Right lobe of liver (tissue), 6 donors: ENCODE data around the gene KLF12. TPM values are rescaled to one million over a fixed set of nuclear protein-coding genes. Genes with fewer than 3 reads are reported as not detected.

Experiments
- ATAC-seq, 4 donors: fragments of 200-7000 bp; cut with Tn5 transposase; one replicate each; pipeline ENCODE4 v1.9.1; 2020; ENCODE audit warnings: mild to moderate bottlenecking in 4 of 4, moderate library complexity in 4 of 4
- DNase-seq, 3 donors: peaks; one replicate each; pipeline ENCODE4 v3.0.0-alpha.2; 2020
- H3K27ac ChIP-seq, 3 donors: fragments of 200-600 bp; one replicate each; pipeline ENCODE4 v1.8.0; 2022
- H3K27me3 ChIP-seq, 2 donors: fragments of 200-600 bp; one replicate each; pipeline ENCODE4 v1.8.0; 2022
- H3K36me3 ChIP-seq, 4 donors: fragments of 200-600 bp; sonication (generic) in 1 of 4; one replicate each; pipeline versions ENCODE4 v1.5.1 to v1.8.0; 2017 to 2022; ENCODE audit warnings: control low read depth in 1 of 4
- H3K4me1 ChIP-seq, 4 donors: fragments of 200-600 bp; sonication (generic) in 1 of 4; one replicate each; pipeline versions ENCODE4 v1.5.1 to v1.8.0; 2017 to 2022; ENCODE audit warnings: control low read depth in 1 of 4
- H3K4me3 ChIP-seq, 3 donors: fragments of 200-600 bp; one replicate each; pipeline ENCODE4 v1.8.0; 2022
- H3K9me3 ChIP-seq, 4 donors: fragments of 200-600 bp; sonication (generic) in 1 of 4; one replicate each; pipeline versions ENCODE4 v1.5.1 to v1.8.0; 2017 to 2022; ENCODE audit warnings: control low read depth in 1 of 4
- POLR2A ChIP-seq: fragments of 450-650 bp; IDR thresholded peaks from one replicate; pipeline ENCODE4 v1.6.1; 2017; ENCODE audit warnings: antibody characterized with exemption, mild to moderate bottlenecking
- WGBS: methylation state at CpG from one replicate; pipeline ENCODE4 v1.1.6; 2018; ENCODE audit warnings: low coverage, low lambda C conversion rate; ENCODE audit not compliant: insufficient coverage; ENCODE audit errors: missing lambda C conversion rate; 5-methylcytosine and 5-hydroxymethylcytosine counted together
- intact Hi-C, 2 donors: fragments of 100-400 bp; cut with DNase I; formaldehyde crosslinking; loops; one replicate each; pipeline versions ENCODE4 v1.11.2 to v1.14.1; 2022
- total RNA-seq, 6 experiments: library from RNA; depleted of rRNA in 2 of 6; stranded (reverse); fragments of >200 nt in 2 of 6; fragmentation: NEBNext Ultra II Directional in 3 of 6; extraction: Animal tissue kit (Norgen Biotek cat#: 25700) in 3 of 6; gene quantifications; one replicate each; pipeline versions ENCODE4 v1.1.0 to v1.2.4, GENCODE V29; 2016 to 2023
- TF ChIP-seq, protein P1 (sequence below), 4 donors: fragments of 200-600 bp in 3 of 4; fragments of 450-650 bp in 1 of 4; IDR thresholded peaks; one replicate each; pipeline versions ENCODE4 v1.5.1 to v1.8.0; 2016 to 2022; ENCODE audit warnings: antibody characterized with exemption in 4 of 4, mild to moderate bottlenecking in 2 of 4
- donor health status: DM: no; HTN: yes; CAD: no.
- donor health status: DM: no; HTN: no; CAD: no.
- donor health status: DM: no; HTN: no; CAD: no.
- donor health status: DM: no; HTN: yes; CAD: no.
- donor health status: DM: no; HTN: yes; CAD: no.

The KLF12 gene
- total RNA-seq, 6 experiments from 2014 or later, result 6.0 to 20.7 (median 10.4) TPM

DNA sequence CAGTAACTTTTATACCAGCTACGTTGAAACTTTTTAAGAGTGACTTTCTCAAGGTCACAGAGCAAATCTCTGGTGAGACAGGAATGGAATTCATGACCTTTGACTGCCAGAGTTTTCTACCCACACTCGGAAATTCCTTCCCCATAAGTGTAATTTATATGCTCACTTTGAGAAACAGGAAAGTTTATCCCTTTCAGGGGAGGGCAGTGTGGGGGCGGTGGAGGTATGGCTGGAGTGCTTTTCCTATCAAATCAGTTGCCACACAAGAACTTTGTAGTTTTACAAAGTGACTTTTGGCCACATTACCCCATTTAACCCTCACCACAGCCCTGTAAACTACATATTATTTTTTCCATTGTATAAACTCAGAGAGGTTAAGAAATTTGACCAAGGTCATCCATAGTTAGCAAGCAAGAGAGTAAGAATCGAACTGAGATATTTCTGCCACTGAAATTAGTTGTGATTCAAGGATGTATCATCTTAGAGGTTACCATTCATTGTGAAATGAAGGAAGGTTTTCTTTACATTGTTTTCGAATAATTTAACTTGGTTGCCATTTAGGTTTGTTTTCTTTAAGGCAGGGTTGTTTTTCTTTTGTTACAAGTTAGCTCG, 5.9 kb downstream of the KLF12 start:
- H3K27me3 ChIP-seq, result no peaks in the 10 kb centered on the region
- intact Hi-C loops, result no loop called here
- peaks cover 0 to 33% (median 16%) of the 10 kb centered on the region in 4 donors for H3K4me1 ChIP-seq
- DNase-seq (no peak), ATAC-seq (no peak)
- 40% methylated on average over 6 of the region's 6 CpGs for WGBS
- no peak overlapping the region for H3K27ac ChIP-seq
- no peak overlapping the region for H3K4me3 ChIP-seq
- TF ChIP-seq POLR2A, result no peak
- TF ChIP-seq, protein P1, sequence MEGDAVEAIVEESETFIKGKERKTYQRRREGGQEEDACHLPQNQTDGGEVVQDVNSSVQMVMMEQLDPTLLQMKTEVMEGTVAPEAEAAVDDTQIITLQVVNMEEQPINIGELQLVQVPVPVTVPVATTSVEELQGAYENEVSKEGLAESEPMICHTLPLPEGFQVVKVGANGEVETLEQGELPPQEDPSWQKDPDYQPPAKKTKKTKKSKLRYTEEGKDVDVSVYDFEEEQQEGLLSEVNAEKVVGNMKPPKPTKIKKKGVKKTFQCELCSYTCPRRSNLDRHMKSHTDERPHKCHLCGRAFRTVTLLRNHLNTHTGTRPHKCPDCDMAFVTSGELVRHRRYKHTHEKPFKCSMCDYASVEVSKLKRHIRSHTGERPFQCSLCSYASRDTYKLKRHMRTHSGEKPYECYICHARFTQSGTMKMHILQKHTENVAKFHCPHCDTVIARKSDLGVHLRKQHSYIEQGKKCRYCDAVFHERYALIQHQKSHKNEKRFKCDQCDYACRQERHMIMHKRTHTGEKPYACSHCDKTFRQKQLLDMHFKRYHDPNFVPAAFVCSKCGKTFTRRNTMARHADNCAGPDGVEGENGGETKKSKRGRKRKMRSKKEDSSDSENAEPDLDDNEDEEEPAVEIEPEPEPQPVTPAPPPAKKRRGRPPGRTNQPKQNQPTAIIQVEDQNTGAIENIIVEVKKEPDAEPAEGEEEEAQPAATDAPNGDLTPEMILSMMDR (IDR thresholded peaks at IDR 0.05), result no peak
- H3K9me3 ChIP-seq, result no peaks in the 10 kb centered on the region
- H3K36me3 ChIP-seq, result no peaks in the 10 kb centered on the region

DNA sequence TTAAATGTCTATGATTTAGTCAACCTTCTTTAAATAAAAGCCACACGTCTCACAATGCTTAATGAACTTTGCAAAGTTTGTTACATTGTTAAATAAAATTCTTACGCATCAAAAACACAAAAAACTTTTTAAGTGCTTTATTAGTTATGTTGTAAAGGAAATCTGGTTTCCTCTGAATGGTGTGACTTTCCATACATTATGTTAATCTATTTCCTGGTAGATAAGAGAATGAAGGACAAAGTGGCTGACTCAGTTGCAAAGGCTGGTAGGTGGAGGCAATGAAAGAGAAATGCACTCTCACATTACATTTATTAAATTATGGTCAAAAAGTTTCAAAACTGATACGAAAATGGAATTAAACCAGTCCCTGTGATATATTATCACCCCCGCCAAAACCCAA, 15.9 kb downstream of the KLF12 start:
- 89% methylated on average over 4 of the region's 4 CpGs for WGBS

DNA sequence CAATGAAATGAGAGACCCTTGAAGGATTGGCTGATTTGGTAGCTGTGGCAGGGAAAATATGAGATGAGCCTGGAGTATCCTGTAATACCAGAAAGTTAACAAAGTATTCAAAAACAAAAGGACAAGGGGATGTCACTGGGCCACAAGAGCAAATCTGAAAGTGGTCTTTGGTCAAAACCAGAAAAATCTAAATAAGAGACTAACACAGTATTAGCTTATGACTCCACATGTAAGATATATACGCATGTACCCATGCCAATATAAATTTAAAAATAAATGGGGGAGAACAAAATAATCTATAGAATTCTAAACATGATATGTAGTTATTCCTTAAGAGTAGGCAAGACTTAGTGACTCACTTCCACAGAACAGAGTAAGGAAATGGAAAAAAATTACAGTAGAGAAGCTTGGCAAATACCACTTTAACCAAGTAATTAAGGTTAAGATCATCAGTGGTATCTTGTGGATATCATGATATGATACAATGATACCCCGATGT, 16.9 kb downstream of the KLF12 start:
- peaks cover 0 to 10% (median 4%) of the 10 kb centered on the region in 4 donors for H3K4me1 ChIP-seq
- 53% methylated on average over 2 of the region's 2 CpGs for WGBS
- no peaks in the 10 kb centered on the region for H3K9me3 ChIP-seq
- intact Hi-C loops, result no loop called here
- TF ChIP-seq POLR2A, result no peak
- TF ChIP-seq, protein P1 (IDR thresholded peaks at IDR 0.05), result no peak
- no peaks in the 10 kb centered on the region for H3K27me3 ChIP-seq
- no peaks in the 10 kb centered on the region for H3K36me3 ChIP-seq
- DNase-seq, result no peak
- H3K4me3 ChIP-seq, result no peak overlapping the region
- ATAC-seq, result no peak
- H3K27ac ChIP-seq, result no peak overlapping the region

More for the DNA sequence above, 15.9 kb downstream of the KLF12 start:
- DNase-seq (no peak), ATAC-seq (no peak)
- H3K36me3 ChIP-seq, result no peaks in the 10 kb centered on the region
- H3K27ac ChIP-seq, result no peak overlapping the region
- H3K27me3 ChIP-seq, result no peaks in the 10 kb centered on the region
- H3K4me3 ChIP-seq, result no peak overlapping the region
- no peaks in the 10 kb centered on the region for H3K9me3 ChIP-seq
- H3K4me1 ChIP-seq, result no peaks in the 10 kb centered on the region
- TF ChIP-seq POLR2A, result no peak
- TF ChIP-seq, protein P1 (IDR thresholded peaks at IDR 0.05), result no peak
- intact Hi-C loops, result no loop called here

DNA sequence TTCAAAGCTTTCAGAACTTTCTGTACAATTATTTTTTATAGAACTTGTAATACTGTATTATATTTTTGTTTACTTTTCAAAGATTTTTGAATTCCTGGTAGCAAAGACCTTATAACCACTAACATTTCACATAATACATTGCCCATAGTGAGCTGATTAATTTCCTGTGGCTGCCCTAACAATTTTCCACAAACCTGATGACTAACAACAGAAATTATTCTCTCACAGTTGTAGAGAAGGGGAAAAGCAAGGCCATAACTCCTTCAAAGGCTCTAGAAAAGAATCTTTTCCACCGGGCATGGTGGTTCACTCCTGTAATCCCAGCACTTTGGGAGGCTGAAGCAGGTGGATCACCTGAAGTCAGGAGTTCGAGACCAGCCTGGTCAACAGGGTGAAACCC, 19.1 kb downstream of the KLF12 start:
- H3K9me3 ChIP-seq, result no peaks in the 10 kb centered on the region
- H3K36me3 ChIP-seq, result no peaks in the 10 kb centered on the region
- no peak for DNase-seq
- 76% methylated on average over 2 of the region's 2 CpGs for WGBS
- ATAC-seq, result no peak
- TF ChIP-seq, protein P1 (IDR thresholded peaks at IDR 0.05), result no peak
- TF ChIP-seq POLR2A, result no peak
- no peak overlapping the region for H3K4me3 ChIP-seq
- peaks cover 0 to 27% (median 6%) of the 10 kb centered on the region in 4 donors for H3K4me1 ChIP-seq
- no peak overlapping the region for H3K27ac ChIP-seq
- intact Hi-C loops, result no loop called here
- H3K27me3 ChIP-seq, result no peaks in the 10 kb centered on the region
